Effector memory CD4-positive, alpha-beta T cell (primary cell): ENCODE results near the gene AURKAIP1.
"Not testable (repeated sequence)": the region's sequence is repeated elsewhere in the genome, so short reads cannot be mapped to it uniquely, and the experiment has no call there.

Experiments used
- DNase-seq, 3 donors: peaks; one replicate each; pipeline ENCODE4 v3.0.0-alpha.2; 2020
- H3K27ac ChIP-seq: 2 replicates; pipeline ENCODE4 v1.7.0; 2013; ENCODE audit warnings: mild to moderate bottlenecking, low read length, moderate library complexity; ENCODE audit not compliant: insufficient read depth, poor library complexity, severe bottlenecking
- H3K27me3 ChIP-seq: replicated peaks from 2 replicates; pipeline ENCODE4 v1.7.0; 2013; ENCODE audit warnings: mild to moderate bottlenecking, low read length; ENCODE audit not compliant: insufficient read depth, control insufficient read depth, poor library complexity, severe bottlenecking
- H3K36me3 ChIP-seq: 2 replicates; pipeline ENCODE4 v1.7.0; 2013; ENCODE audit warnings: mild to moderate bottlenecking, low read length, moderate library complexity; ENCODE audit not compliant: control insufficient read depth, insufficient read depth
- H3K4me1 ChIP-seq: 2 replicates; pipeline ENCODE4 v1.7.0; 2013; ENCODE audit warnings: low read length, mild to moderate bottlenecking; ENCODE audit not compliant: control insufficient read depth, insufficient read depth, poor library complexity, severe bottlenecking
- H3K4me3 ChIP-seq: 2 replicates; pipeline ENCODE4 v1.7.0; 2013; ENCODE audit warnings: low read length, low read depth, mild to moderate bottlenecking; ENCODE audit not compliant: insufficient read depth, poor library complexity, severe bottlenecking
- H3K9me3 ChIP-seq: 2 replicates; pipeline ENCODE4 v1.7.0; 2013; ENCODE audit warnings: mild to moderate bottlenecking, low read length, moderate library complexity; ENCODE audit not compliant: control insufficient read depth

AURKAIP1 gene

GRCh38 chr1:1418464-1419362 lies 43.7 kb upstream of the AURKAIP1 start:
- Histone ChIP-seq H3K4me3 (no peak overlapping the region), H3K27me3 (peaks cover 13% of the 10 kb centered on the region), H3K4me1 (no peaks in the 10 kb centered on the region), H3K27ac (no peak overlapping the region), H3K9me3 (no peaks in the 10 kb centered on the region), H3K36me3 (no peaks in the 10 kb centered on the region)
- no peak for DNase-seq

- DNase-seq, H3K4me3 ChIP-seq, H3K4me1 ChIP-seq, H3K9me3 ChIP-seq, H3K36me3 ChIP-seq, H3K27ac ChIP-seq: not testable (repeated sequence)
- peaks cover 10% of the 10 kb centered on the region for H3K27me3 ChIP-seq
Observed at GRCh38 chr1:1417825-1418463, 42.9 kb upstream of the AURKAIP1 start.

DNA sequence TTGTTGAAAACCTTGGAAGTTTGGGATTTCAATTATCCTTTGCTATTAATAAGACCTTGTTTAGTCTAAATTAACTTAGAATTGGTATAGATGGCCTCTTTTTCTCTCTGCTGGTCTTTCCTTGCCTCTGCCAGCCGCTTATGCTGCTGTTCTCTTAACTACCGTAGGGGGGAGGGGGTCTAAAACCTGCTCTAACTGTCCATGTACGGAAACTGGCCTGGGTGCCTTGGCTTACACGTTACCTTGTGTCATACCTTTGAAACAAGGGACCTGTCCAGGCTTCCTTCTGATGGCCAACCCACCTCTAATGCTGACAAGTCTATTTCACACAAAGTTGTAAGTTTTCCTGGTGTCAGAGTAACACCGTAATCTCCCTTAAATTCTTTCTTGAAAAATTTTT lies 42.4 kb upstream of the AURKAIP1 start:
- H3K9me3 ChIP-seq, H3K27ac ChIP-seq, H3K4me3 ChIP-seq, DNase-seq, H3K36me3 ChIP-seq, H3K4me1 ChIP-seq, H3K27me3 ChIP-seq: not testable (repeated sequence)

DNA sequence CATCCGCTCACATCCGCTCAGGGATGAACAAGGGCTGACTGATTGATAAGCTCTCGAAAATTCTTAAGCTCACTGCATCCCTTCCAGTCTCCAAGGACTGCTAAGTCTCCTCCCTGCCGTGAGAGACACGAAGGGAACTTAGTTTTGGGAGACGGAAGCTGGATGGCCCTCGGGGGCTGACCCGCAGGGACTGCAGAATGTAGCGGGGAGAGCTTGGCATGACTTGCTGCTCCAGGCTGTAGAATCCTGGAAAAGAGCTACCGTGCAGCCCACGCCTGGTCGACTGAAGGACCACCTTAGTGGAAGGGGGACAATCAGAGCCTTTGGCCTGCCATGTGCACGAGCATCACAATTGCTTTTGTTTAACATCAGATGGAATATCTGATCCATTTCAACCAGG lies 40.7 kb upstream of the AURKAIP1 start:
- no peaks in the 10 kb centered on the region for H3K9me3 ChIP-seq
- peaks cover 2% of the 10 kb centered on the region for H3K27me3 ChIP-seq
- DNase-seq = no peak
- H3K4me1 ChIP-seq = no peaks in the 10 kb centered on the region
- no peak overlapping the region for H3K27ac ChIP-seq
- H3K4me3 ChIP-seq = no peak overlapping the region
- H3K36me3 ChIP-seq = no peaks in the 10 kb centered on the region

- not testable (repeated sequence) for H3K4me1 ChIP-seq, H3K36me3 ChIP-seq, DNase-seq, H3K4me3 ChIP-seq, H3K9me3 ChIP-seq, H3K27ac ChIP-seq, H3K27me3 ChIP-seq
Observed at GRCh38 chr1:1412311-1412902, 37.4 kb upstream of the AURKAIP1 start.

- H3K27me3 ChIP-seq = no peaks in the 10 kb centered on the region
- no peak for DNase-seq
- no peaks in the 10 kb centered on the region for H3K36me3 ChIP-seq
- peaks cover 4% of the 10 kb centered on the region for H3K4me1 ChIP-seq
- H3K4me3 ChIP-seq = no peak overlapping the region
- no peaks in the 10 kb centered on the region for H3K9me3 ChIP-seq
- H3K27ac ChIP-seq = no peak overlapping the region
Observed at GRCh38 chr1:1411626-1412025, 36.6 kb upstream of the AURKAIP1 start.

DNA sequence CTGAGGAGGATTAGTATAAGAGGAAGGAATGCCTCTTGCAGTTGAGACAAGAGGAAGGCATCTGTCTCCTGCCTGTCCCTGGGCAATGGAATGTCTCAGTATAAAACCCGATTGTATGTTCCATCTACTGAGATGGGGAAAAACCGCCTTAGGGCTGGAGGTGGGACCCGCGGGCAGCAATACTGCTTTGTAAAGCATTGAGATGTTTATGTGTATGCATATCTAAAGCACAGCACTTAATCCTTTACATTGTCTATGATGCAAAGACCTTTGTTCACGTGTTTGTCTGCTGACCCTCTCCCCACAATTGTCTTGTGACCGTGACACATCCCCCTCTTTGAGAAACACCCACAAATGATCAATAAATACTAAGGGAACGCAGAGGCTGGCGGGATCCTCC lies 35.2 kb upstream of the AURKAIP1 start:
- not testable (repeated sequence) for H3K27ac ChIP-seq, H3K4me3 ChIP-seq, H3K27me3 ChIP-seq

GRCh38 chr1:1407636-1408318 lies 32.8 kb upstream of the AURKAIP1 start:
- Histone ChIP-seq H3K4me1 (peaks cover 15% of the 10 kb centered on the region), H3K4me3 (peak overlapping the region; percentile 97), H3K9me3 (no peaks in the 10 kb centered on the region), H3K27me3 (no peaks in the 10 kb centered on the region), H3K27ac (peak overlapping the region; percentile 84), H3K36me3 (peaks cover 20% of the 10 kb centered on the region)
- peak in 1 of 3 donors; percentile 15 for DNase-seq

More for the DNA sequence above, 35.2 kb upstream of the AURKAIP1 start:
- H3K9me3 ChIP-seq, H3K36me3 ChIP-seq, DNase-seq: not testable (repeated sequence)
- H3K4me1 ChIP-seq = peaks cover 15% of the 10 kb centered on the region

GRCh38 chr1:1406821-1407635 lies 32.0 kb upstream of the AURKAIP1 start, which contains the start of gene MRPL20:
Gene MRPL20, minus strand, starts transcription at chr1:1407293. Its CDS starts 76 bp downstream, at chr1:1407217.
- no peaks in the 10 kb centered on the region for H3K9me3 ChIP-seq
- peak within 1 kb of the TSS; percentile 84 for H3K27ac ChIP-seq
- H3K4me1 ChIP-seq = peaks cover 15% of the 10 kb centered on the region
- H3K27me3 ChIP-seq = no peaks in the 10 kb centered on the region
- peak; percentile 91 to 95 (median 94) for DNase-seq
- H3K36me3 ChIP-seq = peaks cover 27% of the 10 kb centered on the region
- peak within 1 kb of the TSS; percentile 97 for H3K4me3 ChIP-seq
